Activated CD4-positive, alpha-beta T cell treated with anti-CD3 and anti-CD28 coated beads for 36 hours (primary cell): Measurements from ENCODE around the gene ZBTB8B. TPM values are rescaled to one million over a fixed set of nuclear protein-coding genes. Genes with fewer than 3 reads are reported as not detected.

ENCODE experiments used
- ATAC-seq: fragments of 200-7000 bp; cut with Tn5 transposase; one replicate; pipeline ENCODE4 v1.10.0; 2021; ENCODE audit warnings: mild to moderate bottlenecking, moderate library complexity
- CTCF ChIA-PET: fragments of 350-600 bp; sonication (Branson Sonifier 250); formaldehyde crosslinking; loops from one replicate; lab custom pipeline; 2021; ENCODE audit warnings: antibody characterized with exemption; lab: Charles Lee
- POLR2A ChIA-PET: fragments of 350-600 bp; sonication (Branson Sonifier 250); formaldehyde crosslinking; loops from one replicate; lab custom pipeline; 2021; ENCODE audit warnings: antibody characterized with exemption, inconsistent platforms; lab: Charles Lee
- DNase-seq: peaks from one replicate; pipeline ENCODE4 v3.0.0-alpha.2; 2020
- H3K27ac Mint-ChIP-seq: one replicate; pipeline ENCODE4 v1.8.0; 2021; ENCODE audit warnings: mixed read lengths
- H3K27me3 Mint-ChIP-seq: one replicate; pipeline ENCODE4 v1.8.0; 2021; ENCODE audit warnings: mixed read lengths
- H3K36me3 Mint-ChIP-seq: one replicate; pipeline ENCODE4 v1.8.0; 2021; ENCODE audit warnings: low read depth, mixed read lengths
- H3K4me1 Mint-ChIP-seq: one replicate; pipeline ENCODE4 v1.8.0; 2021; ENCODE audit warnings: mixed read lengths
- H3K4me3 Mint-ChIP-seq: one replicate; pipeline ENCODE4 v1.8.0; 2021; ENCODE audit warnings: mild to moderate bottlenecking, moderate library complexity, mixed read lengths
- H3K9me3 Mint-ChIP-seq: one replicate; pipeline ENCODE4 v1.8.0; 2021; ENCODE audit warnings: low read depth, mixed read lengths
- intact Hi-C, 2 experiments: fragments of 100-400 bp; cut with DNase I in 1 of 2; cut with micrococcal nuclease in 1 of 2; formaldehyde crosslinking; loops; one replicate each; pipeline versions ENCODE4 v1.14.2 to v1.15.1; 2022 to 2024; cut with DNase I, micrococcal nuclease
- total RNA-seq, 2 experiments: library from RNA; stranded (reverse); gene quantifications; one replicate each; pipeline ENCODE4 v1.2.3, GENCODE V29; 2021

Gene ZBTB8B
- total RNA-seq, 2 experiments from 2014 or later: not detected

- H3K36me3 Mint-ChIP-seq: no peaks in the 10 kb centered on the region
- intact Hi-C loops: no loop called here
- no peaks in the 10 kb centered on the region for H3K4me1 Mint-ChIP-seq
- ATAC-seq (no peak), DNase-seq (no peak)
- POLR2A ChIA-PET: no interaction called here
- CTCF ChIA-PET: interaction anchor here (0.6 to 1.6 kb wide), 3 partner anchors 10 to 499 kb away, joined by 3 to 7 read pairs (median 3); no protein-coding TSS in a partner anchor
- no peaks in the 10 kb centered on the region for H3K9me3 Mint-ChIP-seq
- H3K4me3 Mint-ChIP-seq: no peak overlapping the region
- H3K27me3 Mint-ChIP-seq: peaks cover 12% of the 10 kb centered on the region
- no peak overlapping the region for H3K27ac Mint-ChIP-seq
Observed at GRCh38 chr1:32509939-32510338, 45.1 kb downstream of the ZBTB8B start.

Other genes starting within 250 kb of the ZBTB8B start
- gene TMEM234, start 242.7 kb upstream of the ZBTB8B start, total RNA-seq: 1 to 10 TPM; 7.3 to 8.2 TPM
- gene EIF3I, start 242.7 kb upstream of the ZBTB8B start, total RNA-seq: 100 to 1,000 TPM; 299 to 349 TPM
- gene FAM167B, start 217.8 kb upstream of the ZBTB8B start, total RNA-seq: under 1 TPM; 0.72 to 0.82 TPM
- 100 to 1,000 TPM; 179 to 220 TPM for gene LCK, start 213.8 kb upstream of the ZBTB8B start, total RNA-seq
- 100 to 1,000 TPM; 132 to 146 TPM for gene HDAC1, start 173.0 kb upstream of the ZBTB8B start, total RNA-seq
- gene MARCKSL1, start 128.8 kb upstream of the ZBTB8B start, total RNA-seq: 10 to 100 TPM; 27.0 to 29.3 TPM
- gene FAM229A, start 102.6 kb upstream of the ZBTB8B start, total RNA-seq: 1 to 10 TPM; 3.1 to 3.3 TPM
- gene TSSK3, start 102.5 kb upstream of the ZBTB8B start, total RNA-seq: 1 to 10 TPM in 1 of 2 experiments, under 1 TPM in 1; 0.76 to 1.6 TPM
- gene BSDC1, start 70.6 kb upstream of the ZBTB8B start, total RNA-seq: 10 to 100 TPM; 29.4 to 36.9 TPM
- under 1 TPM; 0.30 to 0.35 TPM for gene ZBTB8A, start 74.4 kb downstream of the ZBTB8B start, total RNA-seq
- gene ZBTB8OS, start 185.5 kb downstream of the ZBTB8B start, total RNA-seq: 10 to 100 TPM; 61.2 to 63.5 TPM
- gene RBBP4, start 186.1 kb downstream of the ZBTB8B start, total RNA-seq: 100 to 1,000 TPM; 323 to 331 TPM
- gene SYNC, start 237.7 kb downstream of the ZBTB8B start, total RNA-seq: not detected